B cell (primary cell): ENCODE data around the gene EIPR1. TPM values are rescaled to one million over a fixed set of nuclear protein-coding genes. Genes with fewer than 3 reads are reported as not detected.

ENCODE experiments used
- ATAC-seq: fragments of 200-7000 bp; cut with Tn5 transposase; one replicate; pipeline ENCODE4 v1.10.0; 2021; ENCODE audit warnings: low read depth, mild to moderate bottlenecking, moderate number of reproducible peaks, moderate library complexity
- CTCF ChIA-PET: fragments of 350-600 bp; sonication (Branson Sonifier 250); formaldehyde crosslinking; loops from one replicate; lab custom pipeline; 2021; ENCODE audit warnings: antibody characterized with exemption, inconsistent platforms; lab: Charles Lee
- POLR2A ChIA-PET: fragments of 350-600 bp; sonication (Branson Sonifier 250); formaldehyde crosslinking; loops from one replicate; lab custom pipeline; 2021; ENCODE audit warnings: antibody characterized with exemption; lab: Charles Lee
- DNase-seq: peaks from one replicate; pipeline ENCODE4 v3.0.0; 2013
- H2AFZ ChIP-seq: 2 replicates; pipeline ENCODE4 v1.6.1; 2012; ENCODE audit warnings: mild to moderate bottlenecking, low read depth, low read length; ENCODE audit not compliant: insufficient read depth, poor library complexity, severe bottlenecking
- H3K27ac ChIP-seq, 2 donors: 1 replicate in 1 of 2; 2 replicates in 1 of 2; pipeline ENCODE4 v1.5.1; 2012 to 2013; ENCODE audit warnings: low read length in 2 of 2, mild to moderate bottlenecking in 2 of 2, moderate library complexity in 1 of 2
- H3K27me3 ChIP-seq, 4 experiments: fragments of 200-600 bp in 1 of 4; sonication (generic) in 1 of 4; replicated peaks in 1 of 4; 1 replicate in 2 of 4; 2 replicates in 2 of 4; pipeline versions ENCODE4 v1.6.1 to v1.7.0; 2013 to 2016; ENCODE audit warnings: low read length in 3 of 4, mild to moderate bottlenecking in 2 of 4, mixed read lengths in 1 of 4, moderate library complexity in 1 of 4; ENCODE audit not compliant: insufficient read depth in 4 of 4, control insufficient read depth in 3 of 4; ENCODE audit errors: control extremely low read depth in 1 of 4
- H3K36me3 ChIP-seq, 2 experiments: replicated peaks in 1 of 2; 1 replicate in 1 of 2; 2 replicates in 1 of 2; pipeline versions ENCODE4 v1.6.1 to v1.7.1; 2013; ENCODE audit warnings: low read length in 1 of 2; ENCODE audit not compliant: insufficient read depth in 2 of 2, control insufficient read depth in 1 of 2; ENCODE audit errors: control extremely low read depth in 1 of 2, extremely low read depth in 1 of 2
- H3K4me1 ChIP-seq, 2 donors: fragments of 200-600 bp in 1 of 2; sonication (generic) in 1 of 2; 1 replicate in 1 of 2; 2 replicates in 1 of 2; pipeline versions ENCODE4 v1.5.1 to v1.6.1; 2013 to 2017; ENCODE audit warnings: low read length in 2 of 2; ENCODE audit not compliant: control insufficient read depth in 2 of 2, insufficient read depth in 2 of 2
- H3K4me2 ChIP-seq: replicated peaks from 2 replicates; pipeline ENCODE3; 2012; ENCODE audit warnings: mild to moderate bottlenecking, low read depth, low read length; ENCODE audit not compliant: poor library complexity, severe bottlenecking
- H3K4me3 ChIP-seq, 5 experiments: fragments of 200-600 bp in 1 of 5; sonication (generic) in 1 of 5; 1 replicate in 3 of 5; 2 replicates in 2 of 5; pipeline versions ENCODE4 v1.5.1 to v1.7.0; 2011 to 2016; ENCODE audit warnings: low read length in 4 of 5, mild to moderate bottlenecking in 4 of 5, low read depth in 2 of 5, control low read depth in 1 of 5, moderate library complexity in 1 of 5; ENCODE audit not compliant: insufficient read depth in 1 of 5; ENCODE audit errors: control extremely low read depth in 1 of 5, extremely low read depth in 1 of 5
- H3K79me2 ChIP-seq: fragments of 200-600 bp; sonication (generic); one replicate; pipeline ENCODE4 v1.6.0; 2016; ENCODE audit warnings: low read length; ENCODE audit not compliant: control insufficient read depth, insufficient read depth
- H3K9ac ChIP-seq: fragments of 200-600 bp; sonication (generic); 2 replicates; pipeline ENCODE4 v1.6.1; 2017; ENCODE audit warnings: mild to moderate bottlenecking, low read length, moderate library complexity
- H3K9me3 ChIP-seq, 3 donors: one replicate each; pipeline versions ENCODE4 v1.6.1 to v1.7.1; 2013; ENCODE audit warnings: low read length in 2 of 3; ENCODE audit not compliant: control insufficient read depth in 2 of 3, insufficient read depth in 1 of 3; ENCODE audit errors: control extremely low read depth in 1 of 3
- H4K20me1 ChIP-seq: 2 replicates; pipeline ENCODE4 v1.6.0; 2012; ENCODE audit warnings: mild to moderate bottlenecking, low read length; ENCODE audit not compliant: insufficient read depth, control insufficient read depth, poor library complexity, severe bottlenecking
- H3K27ac Mint-ChIP-seq: one replicate; pipeline ENCODE4 v1.8.0; 2021; ENCODE audit warnings: mixed read lengths
- H3K27me3 Mint-ChIP-seq: one replicate; pipeline ENCODE4 v1.8.0; 2021; ENCODE audit warnings: mixed read lengths
- H3K4me1 Mint-ChIP-seq: one replicate; pipeline ENCODE4 v1.8.0; 2021; ENCODE audit warnings: mixed read lengths
- H3K4me3 Mint-ChIP-seq: one replicate; pipeline ENCODE4 v1.8.0; 2021; ENCODE audit warnings: mixed read lengths
- H3K9me3 Mint-ChIP-seq: one replicate; pipeline ENCODE4 v1.8.0; 2022; ENCODE audit warnings: mixed read lengths; ENCODE audit not compliant: insufficient read depth
- EZH2 ChIP-seq: IDR thresholded peaks from 2 replicates; pipeline ENCODE4 v1.6.1; 2012; ENCODE audit warnings: borderline replicate concordance, low read depth, mild to moderate bottlenecking, moderate library complexity, low read length; ENCODE audit not compliant: insufficient read depth, poor library complexity, severe bottlenecking
- WGBS: methylation state at CpG from one replicate; pipeline ENCODE4 v1.1.5; 2013; ENCODE audit warnings: missing lambda C conversion rate; ENCODE audit not compliant: insufficient coverage; 5-methylcytosine and 5-hydroxymethylcytosine counted together
- intact Hi-C: fragments of 100-400 bp; cut with micrococcal nuclease; formaldehyde crosslinking; loops from one replicate; pipeline ENCODE4 v1.10.0; 2022
- polyA plus RNA-seq: library from polyadenylated mRNA; depleted of rRNA; stranded (reverse); fragments of >200 nt; gene quantifications from 2 replicates; pipeline ENCODE4 v1.2.3, GENCODE V29; 2012
- total RNA-seq, 2 donors: library from RNA; stranded (reverse); fragments of 120-200 nt in 1 of 2; gene quantifications; 1 replicate in 1 of 2; 2 replicates in 1 of 2; pipeline versions ENCODE4 v1.2.3 to v1.2.4, GENCODE V29; 2013 to 2022
- TF ChIP-seq, protein P1 (sequence below): fragments of 200-600 bp; IDR thresholded peaks from one replicate; pipeline ENCODE4 v1.8.0; 2022; ENCODE audit warnings: antibody characterized with exemption, mild to moderate bottlenecking

The EIPR1 gene
- total and polyA plus RNA-seq, 2 donors (not counting 1 experiment from before 2014, with no cell fraction given): 31.8 to 37.0 TPM

- Histone ChIP-seq H3K79me2 (peaks cover 16% of the 10 kb centered on the region), H3K4me3 (no peak overlapping the region), H2AFZ (no peak overlapping the region), H3K9me3 (peaks cover 0 to 28% (median 0%) of the 10 kb centered on the region in 3 donors), H4K20me1 (peaks cover 15% of the 10 kb centered on the region), H3K27ac (no peak overlapping the region), H3K36me3 (no peaks in the 10 kb centered on the region), H3K4me2 (no peak overlapping the region), H3K4me1 (no peaks in the 10 kb centered on the region), H3K9ac (no peak overlapping the region), H3K27me3 (no peaks in the 10 kb centered on the region)
- no peaks in the 10 kb centered on the region for H3K27me3 Mint-ChIP-seq
- no peak overlapping the region for H3K27ac Mint-ChIP-seq
- 100% methylated on average over 4 of the region's 8 CpGs for WGBS
- DNase-seq: no peak
- ChIA-PET POLR2A (no interaction called here), CTCF (no interaction called here)
- no peak for ATAC-seq
- TF ChIP-seq, protein P1, sequence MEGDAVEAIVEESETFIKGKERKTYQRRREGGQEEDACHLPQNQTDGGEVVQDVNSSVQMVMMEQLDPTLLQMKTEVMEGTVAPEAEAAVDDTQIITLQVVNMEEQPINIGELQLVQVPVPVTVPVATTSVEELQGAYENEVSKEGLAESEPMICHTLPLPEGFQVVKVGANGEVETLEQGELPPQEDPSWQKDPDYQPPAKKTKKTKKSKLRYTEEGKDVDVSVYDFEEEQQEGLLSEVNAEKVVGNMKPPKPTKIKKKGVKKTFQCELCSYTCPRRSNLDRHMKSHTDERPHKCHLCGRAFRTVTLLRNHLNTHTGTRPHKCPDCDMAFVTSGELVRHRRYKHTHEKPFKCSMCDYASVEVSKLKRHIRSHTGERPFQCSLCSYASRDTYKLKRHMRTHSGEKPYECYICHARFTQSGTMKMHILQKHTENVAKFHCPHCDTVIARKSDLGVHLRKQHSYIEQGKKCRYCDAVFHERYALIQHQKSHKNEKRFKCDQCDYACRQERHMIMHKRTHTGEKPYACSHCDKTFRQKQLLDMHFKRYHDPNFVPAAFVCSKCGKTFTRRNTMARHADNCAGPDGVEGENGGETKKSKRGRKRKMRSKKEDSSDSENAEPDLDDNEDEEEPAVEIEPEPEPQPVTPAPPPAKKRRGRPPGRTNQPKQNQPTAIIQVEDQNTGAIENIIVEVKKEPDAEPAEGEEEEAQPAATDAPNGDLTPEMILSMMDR: no peak
- no peak for TF ChIP-seq EZH2
- H3K9me3 Mint-ChIP-seq: peaks cover 3% of the 10 kb centered on the region
- no peak overlapping the region for H3K4me3 Mint-ChIP-seq
- no peaks in the 10 kb centered on the region for H3K4me1 Mint-ChIP-seq
- intact Hi-C loops: no loop called here
Measured at GRCh38 chr2:3289971-3290370, 87.6 kb downstream of the EIPR1 start.

GRCh38 chr2:3289526-3289925, 88.1 kb downstream of the EIPR1 start:
- Mint-ChIP-seq H3K9me3 (peaks cover 3% of the 10 kb centered on the region), H3K27me3 (no peaks in the 10 kb centered on the region), H3K27ac (no peak overlapping the region), H3K4me1 (no peaks in the 10 kb centered on the region), H3K4me3 (no peak overlapping the region)
- H3K4me1 ChIP-seq: no peaks in the 10 kb centered on the region
- H3K4me3 ChIP-seq: no peak overlapping the region
- ATAC-seq (no peak), DNase-seq (no peak)
- intact Hi-C loops: no loop called here
- H3K27ac ChIP-seq: no peak overlapping the region
- peaks cover 0 to 28% (median 0%) of the 10 kb centered on the region in 3 donors for H3K9me3 ChIP-seq
- H4K20me1 ChIP-seq: peaks cover 15% of the 10 kb centered on the region
- TF ChIP-seq, protein P1: no peak
- TF ChIP-seq EZH2: no peak
- H3K9ac ChIP-seq: no peak overlapping the region
- ChIA-PET POLR2A (no interaction called here), CTCF (no interaction called here)
- H2AFZ ChIP-seq: no peak overlapping the region
- H3K27me3 ChIP-seq: no peaks in the 10 kb centered on the region
- WGBS: 97% methylated on average over 15 of the region's 15 CpGs
- no peaks in the 10 kb centered on the region for H3K36me3 ChIP-seq
- H3K4me2 ChIP-seq: no peak overlapping the region
- peaks cover 19% of the 10 kb centered on the region for H3K79me2 ChIP-seq
